Right renal pelvis (tissue), 4 donors: Measurements from ENCODE around the gene ETNK2. TPM values are rescaled to one million over a fixed set of nuclear protein-coding genes. Genes with fewer than 3 reads are reported as not detected.
A peak's percentile ranks its signal among the peaks of the same experiment; 100 is the strongest.

Experiments
- DNase-seq, 4 donors: peaks; one replicate each; pipeline ENCODE4 v3.0.0-alpha.2; 2013; ENCODE audit warnings: low read depth in 4 of 4, low spot score in 3 of 4, missing footprints in 1 of 4
- polyA plus RNA-seq, 4 donors: library from polyadenylated mRNA; unstranded; fragments of 120-200 nt; gene quantifications; one replicate each; pipeline ENCODE4 v1.2.1, GENCODE V29; 2013; ENCODE audit not compliant: insufficient read length in 4 of 4

Gene ETNK2
- polyA plus RNA-seq, 4 donors = 20.8 to 33.7 (median 25.5) TPM

DNA sequence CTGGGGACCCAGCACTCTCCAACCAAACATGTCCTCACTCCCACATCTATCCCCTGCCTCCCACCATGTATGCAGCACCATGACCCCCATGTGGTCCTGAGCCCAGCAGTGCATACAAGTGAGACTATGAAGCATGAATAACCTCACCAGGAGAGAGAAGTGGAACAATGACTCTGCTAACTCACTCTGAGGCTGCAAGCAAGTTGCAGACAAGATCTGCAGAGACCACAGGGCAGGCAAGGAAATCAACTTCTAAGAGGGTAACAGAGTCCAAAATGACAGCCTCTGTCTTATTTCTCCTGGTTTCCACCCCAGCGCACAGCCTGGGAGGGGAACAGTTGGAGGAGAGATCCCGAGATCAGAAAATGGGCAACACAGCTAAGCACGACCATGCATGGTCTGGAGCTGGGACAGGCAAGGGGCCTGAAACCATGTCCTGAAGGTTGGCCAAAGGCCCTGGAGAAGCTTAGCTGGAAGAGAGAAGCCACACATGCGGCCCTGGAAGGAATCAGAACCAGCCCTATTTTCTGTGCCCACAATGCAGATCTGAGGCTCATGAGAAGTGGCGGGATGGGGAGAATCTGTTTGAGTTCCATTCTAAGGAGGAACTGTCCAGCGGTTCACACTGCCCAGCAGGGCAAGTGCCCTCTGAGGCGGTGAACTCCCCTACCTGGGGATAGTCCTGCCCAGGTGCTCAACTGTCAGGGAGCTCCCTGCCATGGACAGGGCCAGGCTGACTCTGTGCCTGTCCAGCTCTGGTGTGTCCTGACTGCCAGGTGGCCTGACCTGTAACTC lies 26.8 kb upstream of the ETNK2 start:
- no peak for DNase-seq

DNA sequence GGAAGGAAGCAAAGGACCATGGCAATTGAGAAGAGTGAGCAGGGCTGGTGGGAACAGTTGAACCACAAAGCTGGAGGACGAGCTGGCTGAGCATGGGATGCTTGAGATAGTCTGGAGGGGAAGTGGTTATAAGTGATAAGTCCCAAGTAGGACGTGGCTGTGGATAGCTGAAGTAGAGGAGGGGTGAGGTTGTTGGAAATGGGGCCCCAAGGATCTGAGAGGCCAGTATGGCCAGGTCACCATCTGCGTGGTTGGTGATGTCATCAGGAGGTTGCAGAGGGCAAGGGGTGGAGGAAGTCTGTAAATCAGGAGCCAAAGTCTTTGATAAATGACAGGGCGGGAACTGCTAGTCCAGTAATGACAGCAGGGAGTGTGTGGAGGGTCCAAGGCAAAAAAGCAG lies 25.3 kb upstream of the ETNK2 start:
- no peak for DNase-seq

DNA sequence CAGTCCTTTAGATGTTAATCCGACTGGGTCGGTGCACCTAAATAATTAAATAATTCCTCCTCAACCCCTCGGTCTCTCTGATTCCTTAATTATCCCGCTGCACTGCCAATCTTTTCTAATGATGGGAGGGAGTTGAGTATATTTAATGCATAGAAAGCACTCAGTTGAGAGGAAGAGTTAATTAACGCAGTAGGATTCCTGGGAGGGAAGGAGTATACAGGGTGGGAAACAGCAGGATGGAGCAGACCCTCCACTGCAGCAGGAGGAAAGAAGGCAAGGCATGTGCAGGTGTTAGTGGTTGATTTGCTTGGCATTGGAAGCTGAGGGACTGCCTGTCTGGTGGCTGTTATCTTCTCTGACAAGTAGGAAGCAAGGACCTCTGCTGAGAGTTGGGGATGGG lies 24.2 kb upstream of the ETNK2 start:
- no peak for DNase-seq

DNA sequence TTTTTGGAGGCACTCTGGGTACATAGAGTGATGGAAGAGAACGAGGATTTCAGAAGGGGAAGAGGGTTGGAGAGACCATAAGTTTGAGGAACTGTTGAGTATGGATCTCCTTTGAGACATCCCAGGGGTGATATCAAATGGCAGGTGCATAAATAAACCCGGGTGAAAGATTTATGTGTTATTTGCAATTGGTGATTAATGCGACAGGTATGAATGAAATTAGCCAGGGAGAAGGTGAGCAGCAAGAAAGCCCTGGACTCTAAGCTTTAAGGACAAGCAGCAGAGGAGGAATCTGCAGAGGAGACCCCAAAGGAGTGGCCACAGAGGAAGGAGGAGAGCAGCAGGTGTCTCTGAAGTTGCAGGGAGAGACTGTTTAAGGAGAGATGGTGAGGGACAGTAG lies 23.1 kb upstream of the ETNK2 start:
- no peak for DNase-seq

DNA sequence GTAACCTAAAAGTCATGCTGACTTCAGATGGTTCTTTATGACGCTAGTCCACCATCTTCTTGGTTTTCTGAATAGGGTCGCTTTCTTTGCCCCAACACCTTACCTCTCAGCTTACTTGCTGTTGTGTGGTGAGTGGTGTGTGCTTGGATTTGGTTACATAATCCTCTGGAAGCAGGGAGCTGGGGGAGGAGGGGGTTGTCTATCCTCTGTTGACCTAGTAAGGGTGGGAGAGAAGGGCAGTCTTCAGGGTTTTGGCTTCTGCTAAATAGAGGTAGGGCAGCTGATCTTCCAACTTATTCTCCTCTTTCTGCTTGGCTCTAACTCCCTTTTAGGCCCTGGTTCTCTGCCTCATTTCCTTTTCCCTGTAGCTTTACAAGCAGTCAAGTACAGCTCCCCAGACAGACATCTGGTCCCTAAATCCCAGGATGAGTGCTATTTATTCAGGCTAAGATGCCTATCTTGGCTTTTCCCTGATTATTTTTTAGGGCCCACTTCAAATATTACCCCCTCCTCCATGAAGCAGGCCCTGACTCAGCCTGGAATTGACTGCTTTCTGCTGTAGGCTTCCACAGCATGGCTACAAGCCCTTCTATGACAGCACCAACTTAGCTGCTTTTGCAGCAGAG lies 20.7 kb upstream of the ETNK2 start:
- DNase-seq = no peak

DNA sequence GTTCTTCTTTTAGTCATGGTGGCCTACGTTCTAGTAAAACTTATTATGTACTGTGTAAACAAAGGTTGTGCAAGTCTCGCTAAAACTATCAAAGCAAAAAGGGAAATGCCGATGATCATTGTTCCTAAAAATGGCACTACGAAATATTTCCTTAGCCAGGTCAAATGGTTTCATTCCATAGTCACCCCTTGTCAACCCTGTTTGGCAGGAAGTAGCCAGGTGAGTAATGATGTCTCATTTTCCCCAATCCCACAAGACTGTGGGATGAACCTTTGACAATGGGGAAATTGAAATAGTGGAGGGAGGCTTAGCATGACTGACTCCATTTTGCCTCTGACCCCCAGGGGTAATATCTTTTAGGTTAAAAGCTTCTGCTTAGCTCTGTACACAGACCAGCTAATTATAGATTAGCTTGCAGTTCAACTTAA lies 19.9 kb upstream of the ETNK2 start:
- no peak for DNase-seq

DNA sequence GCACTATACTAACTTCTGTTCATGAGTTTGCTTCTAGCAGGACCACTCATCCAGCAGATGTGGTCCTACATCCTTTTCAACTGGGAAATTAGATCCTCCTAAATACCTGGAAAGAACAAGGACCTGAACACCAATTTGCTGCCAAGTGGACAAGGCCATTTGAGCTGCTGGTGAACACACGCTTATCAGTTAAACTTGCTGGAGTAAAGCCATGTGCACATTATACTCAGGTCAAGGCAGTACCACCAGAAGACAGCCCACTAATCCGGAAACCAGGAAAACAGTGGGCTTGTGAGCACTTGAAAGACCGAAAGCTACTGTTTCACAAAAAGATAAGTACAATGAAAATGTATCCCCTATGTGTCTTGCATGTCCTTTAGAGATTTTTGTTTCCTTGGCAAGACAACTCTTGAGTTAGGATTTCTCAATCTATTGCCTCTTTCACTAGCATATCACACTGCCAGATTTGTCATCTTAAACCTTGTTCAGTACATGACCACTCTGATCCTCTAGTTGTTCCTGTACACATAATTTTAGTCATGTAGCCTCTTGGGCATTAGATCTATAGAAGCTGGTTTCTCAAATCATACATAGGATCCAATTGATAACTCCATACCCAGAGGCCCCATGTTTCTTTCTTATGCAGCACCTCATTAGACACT lies 18.8 kb upstream of the ETNK2 start:
- no peak for DNase-seq

DNA sequence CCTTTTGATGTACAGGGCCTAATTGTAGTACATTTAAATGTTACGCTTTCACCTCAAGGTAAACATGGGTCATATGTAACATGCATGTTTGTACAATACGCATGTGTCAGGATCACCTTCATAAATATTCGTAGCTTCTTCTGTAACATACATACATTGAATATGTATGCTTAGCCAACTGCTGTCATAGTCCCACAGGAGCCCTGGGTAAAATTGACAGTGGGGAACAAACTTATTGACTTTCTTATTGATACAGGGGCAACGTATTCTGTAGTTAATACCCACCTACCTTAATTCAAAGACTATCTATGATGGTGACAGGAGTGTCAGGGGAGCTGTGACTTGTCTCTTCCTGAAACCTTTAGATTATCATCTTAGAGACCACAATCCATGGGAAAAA lies 18.0 kb upstream of the ETNK2 start:
- DNase-seq = no peak

DNA sequence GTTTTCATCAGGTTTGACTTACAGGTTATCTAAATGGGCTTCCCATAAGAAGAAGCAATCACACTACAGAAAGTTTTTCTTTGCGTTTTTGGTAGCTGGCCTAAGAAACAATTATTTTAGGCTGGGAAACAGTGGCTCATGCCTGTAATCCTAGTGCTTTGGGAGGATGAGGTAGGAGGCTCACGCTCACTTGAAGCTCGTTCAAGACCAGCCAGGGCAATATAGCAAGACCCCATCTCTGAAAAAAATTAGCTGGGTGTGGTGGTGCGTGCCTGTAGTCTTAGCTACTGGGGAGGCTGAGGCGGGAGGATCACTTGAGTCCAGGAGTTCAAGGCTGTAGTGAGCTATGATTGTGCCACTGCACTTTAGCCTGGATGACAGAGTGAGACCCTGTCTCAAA lies 15.9 kb upstream of the ETNK2 start:
- no peak for DNase-seq

DNA sequence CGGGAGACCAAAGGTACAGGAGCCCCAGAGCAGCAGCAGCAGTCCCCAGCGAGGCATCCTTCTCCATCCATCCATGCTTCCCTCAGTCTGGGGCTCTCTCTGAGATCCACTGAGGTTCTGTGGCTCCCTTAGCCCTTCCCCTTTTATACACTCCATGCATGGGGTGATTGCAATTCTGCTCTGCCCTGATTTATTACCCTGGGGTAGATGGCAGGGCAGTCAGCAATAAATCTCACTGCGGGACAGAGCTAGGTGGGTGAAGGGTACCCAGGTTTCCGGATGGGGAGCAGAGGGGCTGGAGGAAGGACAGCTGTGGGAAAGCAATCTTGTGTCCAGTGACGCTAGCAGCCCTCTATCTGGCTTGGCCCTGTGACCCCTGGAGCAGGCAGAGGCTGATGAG lies 14.4 kb upstream of the ETNK2 start, which contains the start of gene REN:
TSS of gene REN (minus strand) at position 119 of the 400 bp plus-strand sequence. CDS start at position 75, 44 bp downstream.
- no peak for DNase-seq

DNA sequence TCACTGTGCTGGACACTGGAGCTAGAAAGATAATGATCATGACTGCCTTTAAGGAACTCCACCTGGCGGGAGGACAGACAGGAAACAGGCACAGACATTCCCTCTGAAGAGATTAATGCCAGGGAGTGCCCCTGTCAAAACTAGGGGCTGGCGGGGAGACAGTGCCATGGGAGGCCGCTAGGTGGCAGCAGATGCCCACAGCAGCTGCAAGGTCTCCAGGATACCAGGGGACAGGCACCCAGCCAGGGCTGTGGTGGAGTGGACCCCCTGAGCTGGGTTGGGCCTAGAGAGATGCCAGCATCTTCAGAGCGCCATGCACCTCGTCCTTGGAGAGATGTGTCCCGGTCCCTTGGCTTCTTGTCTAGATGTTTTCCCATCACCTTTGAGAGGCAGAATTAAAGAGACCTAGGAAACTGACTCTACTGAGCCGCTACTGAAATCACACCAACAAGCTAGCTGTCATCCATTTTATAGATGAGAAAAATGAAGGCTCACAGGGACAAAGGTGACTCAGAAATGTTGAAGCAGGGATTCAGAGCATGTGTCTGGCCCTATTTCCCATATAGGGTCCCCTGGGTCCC lies 10.7 kb upstream of the ETNK2 start:
- DNase-seq = peak; percentile 54 to 73 (median 62)

DNA sequence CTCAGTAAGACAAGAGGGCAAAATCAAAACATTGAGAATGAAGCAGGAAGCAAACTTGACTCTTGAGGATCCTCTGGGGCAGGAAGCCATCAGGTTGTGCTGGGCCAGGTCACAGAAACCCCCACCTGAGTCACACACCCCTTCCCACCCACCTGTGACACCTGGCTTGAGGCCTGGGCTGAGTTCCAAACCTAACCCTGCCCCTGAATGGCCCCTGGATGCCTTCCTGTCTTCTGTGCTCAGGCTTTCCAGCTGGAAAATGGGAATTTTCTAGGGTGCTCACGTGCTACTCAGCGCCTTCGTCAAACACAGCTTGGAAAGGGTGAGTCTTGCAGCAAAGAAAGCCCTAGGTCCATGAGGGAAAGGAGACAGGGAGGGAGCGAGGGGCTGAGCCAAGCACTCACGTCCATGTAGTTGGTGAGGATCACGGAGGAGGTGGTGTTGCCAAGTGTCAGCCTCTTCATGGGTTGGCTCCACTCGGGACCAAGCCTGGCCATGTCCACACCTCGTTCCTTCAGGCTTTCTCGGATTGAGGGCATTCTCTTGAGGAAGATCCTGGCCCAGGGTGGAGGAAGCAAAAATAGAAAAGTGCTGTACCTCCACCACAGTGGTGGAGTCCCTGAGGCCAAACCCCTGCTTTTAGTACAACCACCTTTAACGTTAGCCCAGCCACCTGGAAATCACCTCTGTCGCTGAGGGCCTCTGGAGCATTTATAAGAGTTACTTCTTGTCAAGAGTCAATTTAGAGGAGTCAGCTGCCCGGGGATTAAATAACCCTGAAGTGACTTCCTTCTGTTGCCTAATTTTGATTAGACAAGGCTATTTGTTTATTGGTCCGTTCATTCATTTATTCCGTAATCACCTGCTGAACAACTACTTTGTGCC lies 10.0 kb upstream of the ETNK2 start:
- DNase-seq = no peak

DNA sequence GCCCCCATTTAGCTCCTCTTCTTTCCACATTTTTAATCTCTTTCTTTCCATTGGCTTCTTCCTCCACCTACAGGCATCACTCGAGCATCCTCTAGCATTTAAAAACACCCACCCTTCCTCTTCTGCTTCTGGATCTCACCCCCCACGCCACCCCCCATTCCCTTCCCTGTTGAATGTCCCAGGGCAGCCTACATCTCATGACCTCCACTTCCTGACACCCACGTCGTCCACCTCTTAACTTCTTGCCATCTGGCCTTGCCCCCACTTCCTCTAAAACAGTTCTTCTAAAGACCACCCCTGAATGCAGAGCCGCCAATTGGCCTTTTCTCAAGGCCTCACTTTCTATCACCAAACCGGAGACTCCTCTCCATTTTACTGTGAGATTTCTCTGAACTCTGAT lies 6.1 kb upstream of the ETNK2 start:
- DNase-seq = no peak

DNA sequence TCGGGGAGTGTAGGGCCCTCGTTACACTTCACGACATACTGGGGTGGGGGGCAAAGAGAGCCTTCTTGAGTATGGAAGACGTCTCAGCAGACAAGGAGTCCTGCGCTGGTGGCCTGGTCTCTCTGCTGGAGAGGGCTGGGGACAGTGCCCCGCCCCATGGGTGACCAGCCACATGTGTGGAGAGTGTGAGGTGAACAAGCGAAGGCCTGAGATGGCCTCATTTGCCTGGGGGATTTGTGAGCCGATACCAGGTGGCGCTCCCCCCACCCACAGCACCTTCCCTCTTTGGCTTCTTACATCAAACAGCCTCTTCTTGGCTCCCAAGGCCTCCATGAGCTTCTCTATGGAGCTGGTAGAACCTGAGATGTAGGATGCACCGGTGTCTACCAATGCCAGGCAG lies 4.0 kb upstream of the ETNK2 start:
- DNase-seq = no peak

DNA sequence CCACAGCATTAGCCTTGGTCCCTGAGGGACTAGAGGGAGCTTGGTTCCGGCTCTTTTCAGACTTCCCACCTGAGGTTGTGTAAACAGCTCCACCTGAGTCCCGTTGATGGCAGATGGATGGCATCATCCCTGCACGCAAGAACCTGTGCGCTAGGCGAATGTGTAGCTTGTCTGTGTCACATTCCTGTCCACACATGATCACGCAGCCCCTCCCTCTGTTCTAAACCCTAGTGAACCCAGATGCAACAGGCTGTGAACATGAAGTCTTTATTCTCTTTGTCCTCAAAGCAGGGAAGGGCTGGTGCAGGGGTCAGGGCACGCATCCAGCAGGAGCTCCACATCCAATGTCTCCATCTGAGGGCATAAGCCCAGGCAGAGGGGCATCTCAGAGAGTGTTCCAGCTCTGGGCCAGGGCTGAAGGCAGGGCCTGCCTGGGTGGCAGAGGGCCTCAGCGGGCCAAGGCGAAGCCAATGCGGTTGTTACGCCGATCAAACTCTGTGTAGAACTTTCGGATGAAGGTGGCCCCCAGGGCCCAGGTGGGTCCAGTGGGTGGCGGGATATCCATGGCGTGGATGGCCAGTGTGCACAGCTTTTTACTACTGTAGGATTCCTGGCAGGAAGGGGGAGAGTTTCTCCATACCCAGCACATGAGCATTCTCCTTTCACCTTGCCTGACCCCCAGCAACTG lies 2.9 kb upstream of the ETNK2 start:
- no peak for DNase-seq

DNA sequence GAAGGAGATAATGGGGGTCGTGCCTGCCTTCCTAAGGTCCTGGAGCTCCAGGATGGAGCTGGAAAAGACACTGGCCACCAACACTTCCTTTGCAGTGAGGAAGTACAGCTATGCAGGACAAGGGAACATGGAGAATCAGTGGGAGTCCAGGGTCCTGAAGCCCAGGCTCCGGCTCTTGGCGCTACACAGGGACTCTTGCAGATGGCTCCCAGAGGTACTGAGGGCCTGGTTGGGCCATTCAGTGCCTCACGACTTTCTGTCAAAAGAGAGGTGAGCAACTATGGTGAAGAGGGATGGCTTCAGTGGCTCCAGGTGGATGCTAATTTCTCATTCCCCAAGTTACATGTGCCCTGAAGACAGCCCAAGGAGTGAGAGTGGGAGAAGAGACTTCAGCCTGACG lies 1.8 kb upstream of the ETNK2 start:
- DNase-seq = no peak

DNA sequence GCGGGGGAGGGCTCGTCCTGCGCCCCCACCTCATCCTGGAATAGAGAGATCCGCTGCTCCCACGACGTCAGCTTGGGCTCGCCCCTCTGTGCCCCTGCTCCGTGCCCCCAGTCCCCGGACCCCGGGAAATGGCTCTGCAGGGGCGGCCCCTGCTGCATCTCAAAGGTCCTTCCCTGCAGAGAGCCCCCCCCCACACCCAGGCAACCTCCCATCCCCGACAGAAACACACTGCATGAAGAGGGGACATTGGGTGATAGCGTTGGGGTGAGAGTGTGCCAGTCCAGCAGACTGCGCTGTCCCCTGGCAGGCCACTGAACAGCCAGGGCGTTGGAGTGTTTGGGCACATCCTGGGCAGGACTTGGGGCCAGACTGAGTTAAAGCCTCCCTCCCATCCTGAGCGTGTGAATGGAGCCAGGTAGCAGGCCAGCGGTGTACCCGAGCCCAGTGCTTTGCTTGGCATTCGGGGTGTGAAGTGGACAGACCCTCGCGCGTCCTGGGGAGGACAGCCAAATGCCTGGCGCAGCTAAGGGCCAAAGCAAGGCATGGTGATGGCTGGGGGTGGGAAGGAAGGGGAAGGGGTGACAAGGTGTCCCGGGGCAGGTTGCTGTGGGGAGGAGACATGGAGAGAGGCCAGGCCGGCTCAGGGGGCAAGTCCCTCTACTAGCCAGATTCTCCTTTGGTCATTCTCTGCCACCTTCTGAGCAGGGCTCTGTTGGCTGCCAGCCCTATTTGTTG lies 633 bp upstream of the ETNK2 start:
- DNase-seq = no peak

DNA sequence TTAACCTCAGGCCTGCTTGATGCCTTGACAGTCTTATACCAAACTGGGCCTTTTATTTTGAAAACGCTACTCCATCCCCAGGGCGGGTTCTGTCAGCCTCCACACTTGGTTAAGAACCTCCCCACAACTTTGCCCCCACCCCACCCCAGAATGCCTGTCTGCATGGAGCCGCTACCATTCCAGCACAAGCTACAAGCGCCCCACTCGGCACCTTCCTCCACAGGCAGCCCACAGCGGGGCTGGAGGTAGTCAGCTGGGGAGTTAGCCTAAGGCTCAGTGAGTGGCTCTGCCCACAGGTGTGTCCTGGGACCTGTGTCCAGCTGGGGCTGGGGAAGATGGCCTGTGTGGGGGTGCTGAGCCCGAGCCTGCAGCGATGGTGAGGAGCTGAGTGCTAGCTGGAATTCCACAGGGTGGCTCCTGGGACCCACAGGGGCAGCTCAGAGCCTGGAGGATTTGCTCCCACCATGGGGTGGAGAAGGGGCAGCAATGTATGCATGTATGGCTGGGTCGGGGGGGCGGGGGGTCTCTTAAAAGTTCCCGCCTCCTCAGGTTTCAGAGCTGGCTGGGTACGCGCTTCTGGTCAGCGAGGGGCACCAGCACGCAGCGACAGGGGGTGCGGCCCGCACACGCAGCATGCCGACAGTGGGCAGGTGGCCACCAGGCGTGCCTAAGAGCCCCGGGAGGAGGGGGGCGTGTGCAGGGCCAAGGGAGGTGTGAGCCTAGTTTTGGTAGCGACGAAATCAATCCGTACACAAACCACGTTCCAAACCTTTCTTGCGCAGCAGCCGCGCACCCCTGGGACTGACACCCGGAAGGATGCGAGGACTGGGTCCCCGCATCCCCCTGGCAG lies 917 bp downstream of the ETNK2 start:
- no peak for DNase-seq
